ENCODE data around the gene STX8.

STX8 gene

GRCh38 chr17:9472541-9472940 is 103.1 kb downstream of the STX8 start:
- TF ChIP-seq ZFX (IDR thresholded peaks at IDR 0.05; ENCODE audit: borderline replicate concordance) (no peak), CTCF (IDR thresholded peaks at IDR 0.05) (no peak)
- no peak overlapping the region for H3K27ac ChIP-seq

GRCh38 chr17:9472094-9472493 is 103.5 kb downstream of the STX8 start:
- TF ChIP-seq ZFX (IDR thresholded peaks at IDR 0.05; ENCODE audit: borderline replicate concordance) (no peak), CTCF (IDR thresholded peaks at IDR 0.05) (no peak)
- no peak overlapping the region for H3K27ac ChIP-seq

GRCh38 chr17:9470171-9470570 is 105.4 kb downstream of the STX8 start:
- no peak for TF ChIP-seq ZFX (IDR thresholded peaks at IDR 0.05; ENCODE audit: borderline replicate concordance)
- TF ChIP-seq CTCF (IDR thresholded peaks at IDR 0.05): no peak
- H3K27ac ChIP-seq: no peak overlapping the region

GRCh38 chr17:9468937-9469336 is 106.7 kb downstream of the STX8 start:
- no peak overlapping the region for H3K27ac ChIP-seq
- no peak for TF ChIP-seq CTCF (IDR thresholded peaks at IDR 0.05)
- TF ChIP-seq ZFX (IDR thresholded peaks at IDR 0.05; ENCODE audit: borderline replicate concordance): no peak

GRCh38 chr17:9468532-9468931 is 107.1 kb downstream of the STX8 start:
- TF ChIP-seq ZFX (IDR thresholded peaks at IDR 0.05; ENCODE audit: borderline replicate concordance) (no peak), CTCF (IDR thresholded peaks at IDR 0.05) (no peak)
- H3K27ac ChIP-seq: no peak overlapping the region

GRCh38 chr17:9467518-9467917 is 108.1 kb downstream of the STX8 start:
- no peak overlapping the region for H3K27ac ChIP-seq
- TF ChIP-seq CTCF (IDR thresholded peaks at IDR 0.05) (peak; percentile 26), ZFX (IDR thresholded peaks at IDR 0.05; ENCODE audit: borderline replicate concordance) (no peak)

- H3K27ac ChIP-seq: no peak overlapping the region
- TF ChIP-seq ZFX (IDR thresholded peaks at IDR 0.05; ENCODE audit: borderline replicate concordance) (no peak), CTCF (IDR thresholded peaks at IDR 0.05) (no peak)
These were observed 110.3 kb downstream of the STX8 start for GRCh38 chr17:9465210-9465921.

Measured in 22Rv1 (cell line).